ENCODE measurements around the gene MYL6B. TPM values are rescaled to one million over a fixed set of nuclear protein-coding genes. Genes with fewer than 3 reads are reported as not detected.
A peak's percentile ranks its signal among the peaks of the same experiment; 100 is the strongest.

Gene MYL6B
- total RNA-seq, 2 experiments from 2014 or later: 56.6 to 77.6 TPM

- peaks cover 26% of the 10 kb centered on the region for H3K79me2 ChIP-seq (ENCODE audit: insufficient read depth, low read depth, low read length)
- no peaks in the 10 kb centered on the region for H3K9me2 ChIP-seq (ENCODE audit: insufficient read depth, low read length)
- H3K9me3 ChIP-seq (ENCODE audit: low read length): no peaks in the 10 kb centered on the region
- CTCF ChIA-PET (ENCODE audit: unreplicated experiment): no interaction called here
- TF ChIP-seq EZH2phosphoT487 (IDR thresholded peaks at IDR 0.05; ENCODE audit: borderline replicate concordance, low read depth, low read length): no peak
- no peak for TF ChIP-seq CTCF (conservative IDR thresholded peaks at IDR 0.05; ENCODE audit: low read length)
- TSS peak; percentile 80 for BruUV-seq (replicated peaks)
- H2AFZ ChIP-seq (ENCODE audit: low read length): no peak overlapping the region
- H4K20me1 ChIP-seq (ENCODE audit: insufficient read depth, low read length): peaks cover 9% of the 10 kb centered on the region; the same call in 1 of the 2 replicates
- no peak for DNase-seq (ENCODE audit: low spot score)
- intact Hi-C loops (cut with micrococcal nuclease; ENCODE audit: unreplicated experiment): no loop called here
- no peak overlapping the region for H3K27ac ChIP-seq (ENCODE audit: low read depth, low read length, poor library complexity, severe bottlenecking)
- no peak overlapping the region for H3K4me3 ChIP-seq (ENCODE audit: low read depth, low read length, poor library complexity, severe bottlenecking)
- H3K36me3 ChIP-seq (ENCODE audit: insufficient read depth, low read length): peaks cover 86% of the 10 kb centered on the region
- POLR2A ChIA-PET: interaction anchor here (0.7 to 1.9 kb wide), 5 partner anchors 25 to 45 kb away, joined by 3 to 8 read pairs (median 4); partner anchors contain the start of gene ESYT1
- H3K4me2 ChIP-seq (ENCODE audit: low read length): no peak overlapping the region
- peaks cover 22% of the 10 kb centered on the region for H3K4me1 ChIP-seq (ENCODE audit: insufficient read depth, low read length, poor library complexity, severe bottlenecking)
Measured at GRCh38 chr12:56162468-56163290, 10.3 kb downstream of the MYL6B start.

- no TSS peak for BruUV-seq (replicated peaks)
- no peak overlapping the region for H2AFZ ChIP-seq (ENCODE audit: low read length)
- H3K4me1 ChIP-seq (ENCODE audit: insufficient read depth, low read length, poor library complexity, severe bottlenecking): peaks cover 22% of the 10 kb centered on the region
- POLR2A ChIA-PET: interaction anchor here (0.7 to 1.1 kb wide), 3 partner anchors 24 to 41 kb away, joined by 3 to 8 read pairs (median 4); partner anchors contain the start of gene ESYT1
- H4K20me1 ChIP-seq (ENCODE audit: insufficient read depth, low read length): peaks cover 9% of the 10 kb centered on the region; the same call in 1 of the 2 replicates
- DNase-seq (ENCODE audit: low spot score): no peak
- H3K36me3 ChIP-seq (ENCODE audit: insufficient read depth, low read length): peaks cover 92% of the 10 kb centered on the region
- no peaks in the 10 kb centered on the region for H3K9me2 ChIP-seq (ENCODE audit: insufficient read depth, low read length)
- H3K4me3 ChIP-seq (ENCODE audit: low read depth, low read length, poor library complexity, severe bottlenecking): no peak overlapping the region
- H3K79me2 ChIP-seq (ENCODE audit: insufficient read depth, low read depth, low read length): peaks cover 20% of the 10 kb centered on the region
- TF ChIP-seq EZH2phosphoT487 (IDR thresholded peaks at IDR 0.05; ENCODE audit: borderline replicate concordance, low read depth, low read length) (no peak), CTCF (conservative IDR thresholded peaks at IDR 0.05; ENCODE audit: low read length) (no peak)
- no peak overlapping the region for H3K4me2 ChIP-seq (ENCODE audit: low read length)
- no peaks in the 10 kb centered on the region for H3K9me3 ChIP-seq (ENCODE audit: low read length)
- intact Hi-C loops (cut with micrococcal nuclease; ENCODE audit: unreplicated experiment): no loop called here
- CTCF ChIA-PET (ENCODE audit: unreplicated experiment): no interaction called here
- H3K27ac ChIP-seq (ENCODE audit: low read depth, low read length, poor library complexity, severe bottlenecking): no peak overlapping the region
Measured at GRCh38 chr12:56163533-56164344, 11.4 kb downstream of the MYL6B start.
